ENCODE data around the gene PTPRT.
A peak's percentile ranks its signal among the peaks of the same experiment; 100 is the strongest.
"Not testable (repeated sequence)": the region's sequence is repeated elsewhere in the genome, so short reads cannot be mapped to it uniquely, and the experiment has no call there.

Gene PTPRT

DNA sequence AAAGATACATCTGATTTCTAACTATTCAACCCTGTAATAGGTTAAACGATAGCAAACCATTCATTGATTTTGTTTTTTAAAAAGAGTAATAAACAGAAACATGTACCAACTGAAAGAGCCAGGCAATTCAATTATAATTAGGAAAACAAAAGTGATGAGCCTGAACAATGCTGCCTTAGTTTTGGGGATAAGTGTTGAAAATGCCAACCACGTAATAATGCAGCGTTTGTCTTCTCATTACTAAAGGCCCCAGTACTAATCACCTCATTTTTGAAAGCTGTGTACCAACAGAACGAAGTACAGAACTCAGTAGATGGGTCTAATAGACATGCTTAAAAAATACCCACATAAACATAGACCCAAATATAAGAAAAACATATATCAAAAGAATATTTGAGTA is 907.9 kb downstream of the PTPRT start:
- no peak for DNase-seq
- in situ Hi-C loops (cut with HindIII; ENCODE audit: low pct_ligation_motif_present, low pct_unique_long_range_greater_than_20kb, low sequenced_read_pairs): no loop called here

DNA sequence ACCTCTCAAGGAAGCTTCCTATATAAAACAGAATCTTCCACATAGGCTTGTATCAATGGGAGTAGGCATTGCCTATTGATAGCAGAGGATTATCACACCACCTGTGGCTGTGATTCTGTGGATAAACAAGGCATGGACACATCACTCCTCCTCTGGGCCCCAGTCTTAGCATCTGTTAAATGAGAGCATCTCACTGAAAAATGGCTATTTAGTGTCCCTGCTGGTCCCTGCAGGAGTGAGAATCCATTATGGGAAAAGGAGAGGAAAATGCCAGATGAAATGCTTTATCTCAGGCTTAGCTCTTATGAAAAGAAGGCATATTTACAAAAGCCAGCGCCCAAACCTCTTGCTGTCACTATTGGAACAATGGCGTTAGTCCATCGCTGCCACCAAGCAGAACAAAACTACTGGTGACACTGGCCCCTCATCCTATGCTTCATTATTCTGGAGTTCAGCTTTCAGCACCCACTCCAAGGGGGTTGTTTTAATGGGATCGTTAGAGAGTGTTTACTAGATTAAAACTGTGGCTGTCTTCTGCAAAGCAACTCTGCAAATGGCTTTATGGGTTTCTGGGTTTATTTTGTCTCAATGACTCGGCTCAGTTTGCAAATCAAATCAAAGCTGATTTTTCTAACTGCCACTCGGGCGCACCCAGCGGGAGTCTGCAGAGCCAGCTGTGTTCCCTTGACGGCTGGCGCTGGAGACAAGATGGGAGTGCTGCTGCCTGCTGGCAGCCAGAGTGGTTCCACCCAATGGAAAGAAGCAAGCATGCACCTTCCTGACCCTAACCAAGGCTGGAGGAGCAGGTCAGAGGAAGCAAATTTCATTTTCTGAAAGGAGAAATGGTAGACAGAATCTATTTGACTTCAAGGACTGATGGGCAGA is 912.7 kb downstream of the PTPRT start:
- in situ Hi-C loops (cut with HindIII; ENCODE audit: low pct_ligation_motif_present, low pct_unique_long_range_greater_than_20kb, low sequenced_read_pairs): no loop called here
- no peak for DNase-seq

DNA sequence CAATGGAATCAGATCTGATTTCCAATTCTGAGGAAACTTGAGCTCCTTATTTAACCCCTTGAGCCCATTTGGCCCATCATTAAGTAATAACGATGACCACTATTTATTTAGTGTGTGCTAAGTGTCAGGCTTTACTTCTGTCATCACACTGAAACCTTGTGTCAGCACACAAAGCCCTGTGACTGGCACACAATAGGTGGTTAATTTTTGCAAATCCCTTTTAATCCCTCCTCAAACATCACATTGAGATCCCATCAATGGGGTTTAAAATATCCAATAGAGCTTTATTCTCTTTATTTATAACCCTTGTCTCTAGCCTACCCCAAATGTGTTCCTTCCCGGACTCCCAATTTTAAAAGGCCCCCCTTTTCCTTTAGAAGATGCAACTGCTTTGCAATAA is 914.7 kb downstream of the PTPRT start:
- DNase-seq: no peak
- in situ Hi-C loops (cut with HindIII; ENCODE audit: low pct_ligation_motif_present, low pct_unique_long_range_greater_than_20kb, low sequenced_read_pairs): no loop called here

GRCh38 chr20:42272516-42272915 is 917.2 kb downstream of the PTPRT start:
- in situ Hi-C loops (cut with HindIII; ENCODE audit: low pct_ligation_motif_present, low pct_unique_long_range_greater_than_20kb, low sequenced_read_pairs): no loop called here

GRCh38 chr20:42270539-42270938 is 919.2 kb downstream of the PTPRT start:
- no peak for DNase-seq
- in situ Hi-C loops (cut with HindIII; ENCODE audit: low pct_ligation_motif_present, low pct_unique_long_range_greater_than_20kb, low sequenced_read_pairs): no loop called here

More at GRCh38 chr20:42272516-42272915, 917.2 kb downstream of the PTPRT start:
- no peak for DNase-seq

- in situ Hi-C loops (cut with HindIII; ENCODE audit: low pct_ligation_motif_present, low pct_unique_long_range_greater_than_20kb, low sequenced_read_pairs): no loop called here
- no peak for DNase-seq
These were observed 921.8 kb downstream of the PTPRT start for GRCh38 chr20:42267793-42268384.

- no peak for DNase-seq
- in situ Hi-C loops (cut with HindIII; ENCODE audit: low pct_ligation_motif_present, low pct_unique_long_range_greater_than_20kb, low sequenced_read_pairs): no loop called here
These were observed 927.9 kb downstream of the PTPRT start for GRCh38 chr20:42261766-42262270.

DNA sequence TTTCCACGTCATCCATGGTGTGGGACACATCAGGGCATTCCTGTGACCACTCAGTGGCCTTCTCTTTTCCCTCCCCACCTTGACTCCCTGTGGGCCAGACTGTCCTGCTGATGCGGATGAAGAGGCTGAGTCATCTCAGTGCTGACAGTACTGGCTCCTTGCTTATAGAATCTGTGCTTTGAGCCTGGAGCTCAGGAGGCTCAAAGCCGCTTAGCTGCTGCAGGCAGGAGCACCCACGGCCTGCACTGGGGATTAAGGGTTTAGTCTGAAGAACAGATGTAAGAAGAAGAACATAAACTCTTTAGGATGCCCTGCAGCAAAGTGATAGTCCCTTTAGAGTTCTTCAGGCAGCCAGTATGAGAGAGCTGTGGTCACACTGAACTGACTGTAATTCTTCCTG is 929.5 kb downstream of the PTPRT start:
- no peak for DNase-seq
- in situ Hi-C loops (cut with HindIII; ENCODE audit: low pct_ligation_motif_present, low pct_unique_long_range_greater_than_20kb, low sequenced_read_pairs): no loop called here

GRCh38 chr20:42259389-42259788 is 930.3 kb downstream of the PTPRT start:
- in situ Hi-C loops (cut with HindIII; ENCODE audit: low pct_ligation_motif_present, low pct_unique_long_range_greater_than_20kb, low sequenced_read_pairs): no loop called here
- no peak for DNase-seq

GRCh38 chr20:42258564-42259302 is 931.0 kb downstream of the PTPRT start:
- in situ Hi-C loops (cut with HindIII; ENCODE audit: low pct_ligation_motif_present, low pct_unique_long_range_greater_than_20kb, low sequenced_read_pairs): no loop called here
- no peak for DNase-seq

DNA sequence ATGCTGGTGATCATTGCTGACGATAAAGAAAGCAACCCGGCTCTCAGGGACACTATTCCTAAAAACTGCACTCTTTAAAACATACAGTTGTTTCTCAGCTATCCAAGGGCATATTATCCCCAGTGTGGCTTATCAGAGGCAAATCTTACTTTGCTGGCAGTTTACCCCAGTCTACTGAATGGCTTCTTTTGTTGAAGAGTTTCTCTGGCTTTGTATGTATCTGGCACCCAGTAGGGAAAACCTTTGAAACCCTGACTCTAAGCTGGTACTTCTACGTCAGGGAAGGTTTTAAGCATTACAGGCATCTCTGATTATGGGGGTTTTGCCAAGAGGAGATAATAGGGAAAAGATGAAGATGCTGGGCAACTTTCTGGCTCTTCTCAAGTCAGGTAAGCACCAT is 933.9 kb downstream of the PTPRT start:
- DNase-seq: no peak
- in situ Hi-C loops (cut with HindIII; ENCODE audit: low pct_ligation_motif_present, low pct_unique_long_range_greater_than_20kb, low sequenced_read_pairs): no loop called here

- no peak for DNase-seq
- in situ Hi-C loops (cut with HindIII; ENCODE audit: low pct_ligation_motif_present, low pct_unique_long_range_greater_than_20kb, low sequenced_read_pairs): no loop called here
These were observed 935.0 kb downstream of the PTPRT start for GRCh38 chr20:42254673-42255072.

DNA sequence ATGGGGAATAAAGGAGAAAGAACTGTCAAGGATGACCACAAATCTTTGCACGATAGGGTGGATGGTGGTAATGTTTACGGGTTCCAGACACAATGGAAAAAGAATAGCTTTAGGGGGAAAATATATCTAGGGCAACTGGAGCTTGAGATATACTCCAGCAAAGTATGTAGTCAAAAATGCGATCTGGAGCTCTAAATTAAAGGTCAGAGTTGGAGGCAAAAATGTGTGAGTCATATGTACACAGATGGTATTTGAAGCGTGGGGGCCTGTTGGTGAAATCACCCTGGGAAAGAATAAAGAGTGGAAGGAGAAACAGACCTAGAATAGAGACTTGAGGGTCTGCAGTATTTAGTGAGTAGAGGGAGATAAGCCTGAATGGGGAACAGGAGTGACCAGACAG is 937.6 kb downstream of the PTPRT start:
- in situ Hi-C loops (cut with HindIII; ENCODE audit: low pct_ligation_motif_present, low pct_unique_long_range_greater_than_20kb, low sequenced_read_pairs): no loop called here
- DNase-seq: no peak

DNA sequence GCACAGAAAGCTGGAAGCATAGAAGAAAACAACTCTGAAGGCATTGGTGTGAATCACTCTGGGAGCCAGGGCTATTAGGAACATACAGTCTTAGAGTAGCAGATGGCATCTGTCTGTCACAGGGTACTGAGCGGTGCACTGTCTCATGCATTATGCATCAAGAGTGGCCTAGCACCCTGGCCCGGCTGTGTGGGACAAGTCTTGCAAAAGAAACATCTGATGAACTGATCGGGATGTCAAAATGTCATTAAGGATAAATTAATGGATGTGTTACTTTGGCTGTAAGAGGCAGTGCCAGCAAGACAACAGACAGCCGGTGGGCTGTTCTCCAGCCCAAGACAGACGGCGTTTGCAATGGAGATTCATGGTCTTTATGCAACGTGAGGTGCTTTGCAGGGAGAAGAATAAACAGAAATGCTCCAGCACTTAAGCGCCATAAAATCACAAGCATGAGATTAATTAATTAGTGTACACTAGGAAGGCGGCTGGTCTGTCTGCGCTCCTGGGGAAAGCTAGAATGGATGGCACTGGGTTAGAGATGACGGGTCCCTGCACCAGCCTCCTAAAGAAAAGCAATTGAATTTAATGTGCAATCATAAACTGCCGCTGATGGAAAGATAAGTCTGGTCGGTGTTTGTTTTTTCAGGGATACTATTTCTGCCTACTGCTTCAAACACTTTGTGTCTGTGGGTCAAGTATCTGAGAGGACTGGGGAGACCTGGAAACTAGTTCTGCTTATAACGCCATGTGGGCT is 970.9 kb downstream of the PTPRT start:
- in situ Hi-C loops (cut with HindIII; ENCODE audit: low pct_ligation_motif_present, low pct_unique_long_range_greater_than_20kb, low sequenced_read_pairs): no loop called here
- DNase-seq: no peak

- in situ Hi-C loops (cut with HindIII; ENCODE audit: low pct_ligation_motif_present, low pct_unique_long_range_greater_than_20kb, low sequenced_read_pairs): no loop called here
- DNase-seq: no peak
These were observed 975.6 kb downstream of the PTPRT start for GRCh38 chr20:42214074-42214473.

GRCh38 chr20:42212391-42212790 is 977.3 kb downstream of the PTPRT start:
- in situ Hi-C loops (cut with HindIII; ENCODE audit: low pct_ligation_motif_present, low pct_unique_long_range_greater_than_20kb, low sequenced_read_pairs): no loop called here
- DNase-seq: no peak

DNA sequence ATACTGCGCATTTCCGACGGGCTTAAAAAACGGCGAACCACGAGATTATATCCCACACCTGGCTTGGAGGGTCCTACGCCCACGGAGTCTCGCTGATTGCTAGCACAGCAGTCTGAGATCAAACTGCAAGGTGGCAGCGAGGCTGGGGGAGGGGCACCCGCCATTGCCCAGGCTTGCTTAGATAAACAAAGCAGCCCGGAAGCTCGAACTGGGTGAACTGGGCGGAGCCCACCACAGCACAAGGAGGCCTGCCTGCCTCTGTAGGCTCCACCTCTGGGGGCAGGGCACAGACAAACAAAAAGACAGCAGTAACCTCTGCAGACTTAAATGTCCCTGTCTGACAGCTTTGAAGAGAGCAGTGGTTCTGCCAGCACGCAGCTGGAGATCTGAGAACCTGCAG is 983.1 kb downstream of the PTPRT start:
- in situ Hi-C loops (cut with HindIII; ENCODE audit: low pct_ligation_motif_present, low pct_unique_long_range_greater_than_20kb, low sequenced_read_pairs); DNase-seq: not testable (repeated sequence)

DNA sequence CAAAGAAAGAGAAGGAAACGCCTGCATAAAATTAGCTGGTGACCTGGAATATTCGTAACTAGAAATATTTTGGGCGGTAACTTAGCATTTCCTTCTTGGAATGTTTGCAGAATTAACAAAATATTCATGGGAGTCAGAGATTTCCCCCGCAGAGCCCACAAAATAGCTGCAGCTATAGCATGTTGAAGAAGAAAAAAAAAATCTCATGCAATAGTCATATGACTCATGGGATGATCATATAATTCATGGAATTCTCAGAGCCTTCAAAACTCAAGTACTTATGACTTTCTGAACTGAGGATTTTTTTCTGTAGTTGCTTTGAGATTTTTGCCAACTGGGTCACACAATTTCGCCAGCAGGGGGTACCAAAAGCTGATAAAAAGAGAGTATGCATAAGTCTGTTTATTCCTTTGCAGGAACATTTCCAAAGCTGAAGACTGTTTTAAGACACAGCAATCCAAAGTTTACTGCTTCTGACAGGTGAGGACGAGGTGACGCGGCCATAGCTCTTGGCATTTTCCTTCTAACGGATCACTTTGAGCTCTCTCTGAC is 985.5 kb downstream of the PTPRT start:
- peak; percentile 18 for DNase-seq

More for the DNA sequence above, 985.5 kb downstream of the PTPRT start:
- in situ Hi-C loops (cut with HindIII; ENCODE audit: low pct_ligation_motif_present, low pct_unique_long_range_greater_than_20kb, low sequenced_read_pairs): no loop called here

Data from ACHN (cell line).